K562 (cell line): ENCODE results near the gene CMTM4. TPM values are rescaled to one million over a fixed set of nuclear protein-coding genes. Genes with fewer than 3 reads are reported as not detected.

ENCODE experiments used
- BHLHE40 ChIP-seq: IDR thresholded peaks from 2 replicates; pipeline ENCODE4 v1.6.1; 2011; ENCODE audit warnings: low read length, improper control_type of control experiment
- CCNT2 ChIP-seq: IDR thresholded peaks from 2 replicates; pipeline ENCODE4 v1.6.1; 2011; ENCODE audit warnings: borderline replicate concordance, low read depth, mild to moderate bottlenecking, moderate library complexity, mixed read lengths, low read length; ENCODE audit not compliant: insufficient read length; ENCODE audit errors: extremely low read depth
- CHD4 ChIP-seq: fragments of 200-600 bp; sonication (generic); IDR thresholded peaks from 3 replicates; pipeline ENCODE4 v1.6.1; 2012; ENCODE audit warnings: low read depth, mild to moderate bottlenecking, mixed read lengths, low read length, inconsistent platforms; ENCODE audit not compliant: insufficient read depth, insufficient replicate concordance, poor library complexity, severe bottlenecking
- E2F3 ChIP-seq: fragments of 250-450 bp; sonication (Bioruptor Pico); IDR thresholded peaks from 2 replicates; pipeline ENCODE4 v1.4.0; 2020; ENCODE audit warnings: mild to moderate bottlenecking
- GATAD2B ChIP-seq: fragments of 450-650 bp; IDR thresholded peaks from 2 replicates; pipeline ENCODE4 v1.6.1; 2017; ENCODE audit warnings: mild to moderate bottlenecking, borderline replicate concordance
- ILK ChIP-seq: fragments of 450-650 bp; IDR thresholded peaks from 2 replicates; pipeline ENCODE4 v1.6.1; 2016; ENCODE audit warnings: missing genetic modification characterization, low read depth, mild to moderate bottlenecking, missing compliant biosample characterization, moderate library complexity, borderline replicate concordance
- MEF2A ChIP-seq: IDR thresholded peaks from 2 replicates; pipeline ENCODE4 v1.6.1; 2011; ENCODE audit warnings: low read depth, mild to moderate bottlenecking, low read length, moderate library complexity; ENCODE audit not compliant: control insufficient read depth
- PHF20 ChIP-seq: fragments of 450-650 bp; IDR thresholded peaks from 2 replicates; pipeline ENCODE4 v1.6.1; 2018; ENCODE audit not compliant: partially characterized antibody
- PHF21A ChIP-seq: fragments of 450-650 bp; IDR thresholded peaks from 2 replicates; pipeline ENCODE4 v1.6.1; 2017; ENCODE audit warnings: low read depth, borderline replicate concordance
- POLR2AphosphoS2 ChIP-seq: IDR thresholded peaks from 2 replicates; pipeline ENCODE4 v1.6.1; 2012; ENCODE audit warnings: low read length, improper control_type of control experiment
- PRPF4 ChIP-seq: fragments of 200-400 bp; formaldehyde crosslinking; IDR thresholded peaks from one replicate; pipeline ENCODE4 v1.6.1; 2017; ENCODE audit warnings: low read length, low read depth, mild to moderate bottlenecking; ENCODE audit not compliant: insufficient read depth, poor library complexity, severe bottlenecking
- RBM39 ChIP-seq: fragments of 200-400 bp; formaldehyde crosslinking; optimal IDR thresholded peaks from 2 replicates; pipeline ENCODE3; 2018; ENCODE audit warnings: low read depth, low read length
- TBL1XR1 ChIP-seq, 2 experiments: IDR thresholded peaks; 2 replicates each; pipeline ENCODE4 v1.6.1; 2012; ENCODE audit warnings: improper control_type of control experiment in 2 of 2, low read length in 2 of 2, mild to moderate bottlenecking in 1 of 2
- TRIM24 ChIP-seq, 2 experiments: fragments of 450-650 bp; IDR thresholded peaks; 2 replicates each; pipeline ENCODE4 v1.6.1; 2016
- ZEB2 ChIP-seq: fragments of 450-650 bp; IDR thresholded peaks from 2 replicates; pipeline ENCODE4 v1.6.1; 2016
- ZNF253 ChIP-seq: fragments of 250-450 bp; sonication (Bioruptor Pico); conservative IDR thresholded peaks from 2 replicates; pipeline ENCODE4 v1.6.1; 2021; ENCODE audit warnings: mild to moderate bottlenecking
- ZNF444 ChIP-seq: fragments of 250-450 bp; sonication (Bioruptor Pico); IDR thresholded peaks from 2 replicates; pipeline ENCODE4 v1.4.0; 2020; ENCODE audit warnings: mild to moderate bottlenecking, moderate library complexity
- ZNF583 ChIP-seq: fragments of 250-450 bp; sonication (Bioruptor Pico); IDR thresholded peaks from 2 replicates; pipeline ENCODE4 v1.4.0; 2020
- ZNF695 ChIP-seq: fragments of 450-650 bp; formaldehyde crosslinking; IDR thresholded peaks from 2 replicates; pipeline ENCODE4 v1.4.0; 2020; ENCODE audit warnings: mild to moderate bottlenecking, moderate library complexity
- ZNF696 ChIP-seq: fragments of 250-450 bp; sonication (Bioruptor Pico); conservative IDR thresholded peaks from 2 replicates; pipeline ENCODE4 v1.4.0; 2020; ENCODE audit warnings: mild to moderate bottlenecking, moderate library complexity
- polyA plus RNA-seq, 8 experiments: library from polyadenylated mRNA; depleted of rRNA in 4 of 8; stranded (reverse) in 5 of 8; unstranded in 3 of 8; fragments of >200 nt; fragmentation: Nextera tagmentation in 2 of 8; fragmentation: Illumina TruSeq in 1 of 8; extraction: Ambion mirVana in 2 of 8; extraction: Trizol in 1 of 8; gene quantifications; 2 replicates each; pipeline versions ENCODE4 v1.2.1 to v1.2.3, GENCODE V29; 2011 to 2014; ENCODE audit warnings: inconsistent platforms in 1 of 8, missing spikeins in 1 of 8
- total RNA-seq, 7 experiments: library from RNA; depleted of rRNA in 6 of 7; stranded (reverse); fragments of >200 nt in 6 of 7; fragmentation: Illumina TruSeq in 2 of 7; extraction: Trizol in 2 of 7; gene quantifications; 2 replicates each; pipeline versions ENCODE4 v1.2.1 to v1.2.3, GENCODE V29; 2011 to 2021; ENCODE audit warnings: low replicate concordance in 1 of 7
- TF ChIP-seq, protein P1 (sequence below): fragments of 250-450 bp; sonication (Bioruptor Pico); IDR thresholded peaks from 2 replicates; pipeline ENCODE4 v1.9.0; 2021; ENCODE audit warnings: mild to moderate bottlenecking
- TF ChIP-seq, protein P2 (sequence below), 2 experiments: fragments of 450-650 bp in 1 of 2; sonication (generic) in 1 of 2; formaldehyde crosslinking; conservative IDR thresholded peaks; 2 replicates each; pipeline versions ENCODE4 v1.4.0 to v1.8.1; 2020 to 2022; ENCODE audit warnings: mild to moderate bottlenecking in 1 of 2, missing genetic modification reagents in 1 of 2
- TF ChIP-seq, protein P3 (sequence below): sonication (generic); formaldehyde crosslinking; IDR thresholded peaks from 2 replicates; pipeline ENCODE4 v1.8.1; 2022; ENCODE audit warnings: missing genetic modification reagents

CMTM4 gene
- total and polyA plus RNA-seq, 9 of the 15 experiments (the other 6 are each of a cell fraction or from before 2014, with no cell fraction given), result 2.0 to 21.3 (median 12.5) TPM

DNA sequence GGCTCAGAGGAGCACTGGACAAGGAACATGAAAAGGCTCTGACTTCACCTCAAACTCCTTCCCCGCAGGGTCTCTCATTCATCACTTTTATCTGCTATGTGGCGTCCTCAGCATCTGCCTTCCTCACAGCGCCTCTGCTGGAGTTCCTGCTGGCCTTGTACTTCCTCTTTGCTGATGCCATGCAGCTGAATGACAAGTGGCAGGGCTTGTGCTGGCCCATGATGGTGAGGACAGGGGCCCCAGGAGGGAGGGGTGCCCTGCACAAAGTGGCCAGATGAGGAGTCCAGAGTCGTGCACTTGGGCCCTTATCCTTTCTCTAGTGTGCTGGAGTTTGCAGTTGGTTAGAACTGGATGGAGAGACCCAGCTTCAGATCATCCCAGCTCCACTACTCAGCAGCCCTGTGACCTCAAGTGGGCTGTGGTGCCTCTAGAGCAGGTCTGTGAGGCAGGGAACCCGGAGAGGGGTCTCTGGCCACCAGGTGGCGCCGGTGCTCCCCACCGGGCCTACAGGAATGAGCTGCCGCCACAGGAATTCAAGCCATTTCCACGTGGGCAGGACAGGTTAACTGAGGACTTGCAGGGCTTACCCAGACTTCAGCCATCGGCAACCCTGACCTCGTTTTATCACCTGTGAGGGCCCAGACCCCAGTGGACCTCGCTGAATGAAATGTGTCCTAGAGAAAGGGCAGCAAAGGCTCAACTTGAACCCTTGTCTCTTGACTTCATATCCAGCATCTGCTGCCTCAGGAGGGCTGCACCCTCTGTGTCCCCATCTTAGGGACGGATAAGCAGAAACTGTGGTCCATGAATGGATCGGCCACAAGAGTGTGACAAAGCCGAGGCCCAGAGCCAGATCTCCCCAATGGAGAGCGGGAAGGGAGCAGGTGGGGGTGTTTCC is 88.1 kb downstream of the CMTM4 start (continued):
- TF ChIP-seq, protein P1, sequence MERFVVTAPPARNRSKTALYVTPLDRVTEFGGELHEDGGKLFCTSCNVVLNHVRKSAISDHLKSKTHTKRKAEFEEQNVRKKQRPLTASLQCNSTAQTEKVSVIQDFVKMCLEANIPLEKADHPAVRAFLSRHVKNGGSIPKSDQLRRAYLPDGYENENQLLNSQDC, result no peak
- peak; percentile 68; the same call in 1 of the 2 replicates for TF ChIP-seq ZNF583 (CRISPR knock-in tag)
- no peak for TF ChIP-seq CCNT2
- no peak for TF ChIP-seq POLR2AphosphoS2
- no peak for TF ChIP-seq PHF21A
- no peak for TF ChIP-seq TRIM24 (IDR thresholded peaks at IDR 0.05)
- TF ChIP-seq RBM39, result no peak
- no peak for TF ChIP-seq ZEB2
- no peak for TF ChIP-seq PHF20
- TF ChIP-seq, protein P2, sequence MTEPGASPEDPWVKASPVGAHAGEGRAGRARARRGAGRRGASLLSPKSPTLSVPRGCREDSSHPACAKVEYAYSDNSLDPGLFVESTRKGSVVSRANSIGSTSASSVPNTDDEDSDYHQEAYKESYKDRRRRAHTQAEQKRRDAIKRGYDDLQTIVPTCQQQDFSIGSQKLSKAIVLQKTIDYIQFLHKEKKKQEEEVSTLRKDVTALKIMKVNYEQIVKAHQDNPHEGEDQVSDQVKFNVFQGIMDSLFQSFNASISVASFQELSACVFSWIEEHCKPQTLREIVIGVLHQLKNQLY (CRISPR knock-in tag; conservative IDR thresholded peaks at IDR 0.05), result no peak
- no peak for TF ChIP-seq MEF2A
- TF ChIP-seq, protein P3, sequence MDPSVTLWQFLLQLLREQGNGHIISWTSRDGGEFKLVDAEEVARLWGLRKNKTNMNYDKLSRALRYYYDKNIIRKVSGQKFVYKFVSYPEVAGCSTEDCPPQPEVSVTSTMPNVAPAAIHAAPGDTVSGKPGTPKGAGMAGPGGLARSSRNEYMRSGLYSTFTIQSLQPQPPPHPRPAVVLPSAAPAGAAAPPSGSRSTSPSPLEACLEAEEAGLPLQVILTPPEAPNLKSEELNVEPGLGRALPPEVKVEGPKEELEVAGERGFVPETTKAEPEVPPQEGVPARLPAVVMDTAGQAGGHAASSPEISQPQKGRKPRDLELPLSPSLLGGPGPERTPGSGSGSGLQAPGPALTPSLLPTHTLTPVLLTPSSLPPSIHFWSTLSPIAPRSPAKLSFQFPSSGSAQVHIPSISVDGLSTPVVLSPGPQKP (CRISPR knock-in tag), result no peak
- TF ChIP-seq TBL1XR1 (IDR thresholded peaks at IDR 0.05; ENCODE audit: low read length in 2 of 2), result no peak
- no peak for TF ChIP-seq ZNF253 (CRISPR knock-in tag)
- TF ChIP-seq CHD4, result no peak
- TF ChIP-seq E2F3 (CRISPR knock-in tag), result no peak
- TF ChIP-seq GATAD2B, result no peak
- TF ChIP-seq ZNF695 (CRISPR knock-in tag), result no peak
- no peak for TF ChIP-seq ILK (tag)
- TF ChIP-seq ZNF444 (CRISPR knock-in tag), result no peak
- TF ChIP-seq PRPF4, result no peak
- TF ChIP-seq ZNF696 (CRISPR knock-in tag), result no peak
- TF ChIP-seq BHLHE40, result no peak
